Activated T-cell treated with anti-CD3 and anti-CD28 coated beads, Interleukin-2, amount 50 U/mL, for 4 hours (primary cell): ENCODE data around the gene STBD1. TPM values are rescaled to one million over a fixed set of nuclear protein-coding genes. Genes with fewer than 3 reads are reported as not detected.

Source experiments
- ATAC-seq, 2 donors: fragments of 200-7000 bp; cut with Tn5 transposase; one replicate each; pipeline ENCODE4 v1.10.0; 2021
- DNase-seq: peaks from one replicate; pipeline ENCODE4 v3.0.0-alpha.2; 2020
- H3K27me3 Mint-ChIP-seq: one replicate; pipeline ENCODE4 v1.8.0; 2021; ENCODE audit warnings: low read depth, mixed read lengths
- H3K36me3 Mint-ChIP-seq: one replicate; pipeline ENCODE4 v1.8.0; 2022; ENCODE audit warnings: mixed read lengths; ENCODE audit not compliant: insufficient read depth
- H3K4me1 Mint-ChIP-seq: one replicate; pipeline ENCODE4 v1.8.0; 2021; ENCODE audit warnings: low read depth, mixed read lengths
- H3K4me3 Mint-ChIP-seq: one replicate; pipeline ENCODE4 v1.8.0; 2021; ENCODE audit warnings: mild to moderate bottlenecking, moderate library complexity, mixed read lengths
- H3K9me3 Mint-ChIP-seq: one replicate; pipeline ENCODE4 v1.8.0; 2021; ENCODE audit warnings: mixed read lengths
- total RNA-seq, 3 donors: library from RNA; stranded (reverse); gene quantifications; one replicate each; pipeline ENCODE4 v1.2.1, GENCODE V29; 2021

STBD1 gene
- under 1 TPM; 0.23 to 0.52 (median 0.34) TPM for total RNA-seq

DNA sequence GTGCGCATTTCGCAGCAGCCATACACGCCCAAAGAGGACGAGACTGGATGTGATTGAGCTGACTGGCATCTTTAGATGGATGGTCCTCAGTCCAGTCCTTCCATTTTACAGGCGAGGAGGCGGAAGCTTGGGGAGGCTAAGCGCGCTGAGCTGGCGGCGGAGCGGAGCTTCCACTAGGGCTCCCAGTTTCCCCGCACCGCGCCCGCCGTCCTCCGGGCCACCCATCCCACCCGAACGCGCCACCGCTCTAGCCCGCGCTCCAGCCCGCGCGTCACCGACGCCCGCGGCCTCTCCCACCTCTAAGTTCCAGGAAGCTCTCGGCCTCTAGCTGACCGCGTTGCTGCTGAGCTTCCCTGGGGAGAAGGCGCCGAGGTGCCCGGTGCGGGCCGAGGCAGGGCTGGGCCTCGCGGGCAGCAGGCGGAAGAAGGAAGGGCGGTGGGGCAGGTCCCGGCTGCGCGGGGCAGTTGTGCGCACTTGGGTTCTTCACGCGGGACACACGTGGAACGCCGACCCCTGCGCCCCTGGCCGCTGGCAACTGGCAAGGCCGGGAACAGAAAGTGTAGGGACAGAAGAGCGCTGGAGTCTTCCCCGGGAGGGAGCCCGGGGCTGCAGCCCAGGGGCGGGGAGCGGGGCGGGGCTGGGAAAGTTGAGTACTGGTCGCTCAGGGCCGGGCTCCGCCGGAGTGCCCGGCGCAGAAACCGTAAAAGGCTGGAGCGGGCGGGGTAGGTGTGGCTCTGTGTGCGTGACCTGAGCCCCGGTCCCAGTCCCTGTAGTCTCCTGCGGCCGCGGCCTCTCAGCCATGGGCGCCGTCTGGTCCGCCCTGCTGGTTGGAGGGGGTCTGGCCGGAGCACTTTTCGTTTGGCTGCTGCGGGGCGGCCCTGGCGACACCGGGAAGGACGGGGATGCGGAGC lies at the start of gene STBD1:
Gene STBD1, plus strand, starts transcription at position 763 of the 911 bp plus-strand sequence. Its CDS starts 37 bp downstream, at position 800.
- peaks cover 32% of the 10 kb centered on the region for H3K4me1 Mint-ChIP-seq
- DNase-seq (no peak), ATAC-seq (peak; percentile 39 to 47)
- no peaks in the 10 kb centered on the region for H3K9me3 Mint-ChIP-seq
- no peaks in the 10 kb centered on the region for H3K36me3 Mint-ChIP-seq
- peak within 1 kb of the TSS; percentile 81 for H3K4me3 Mint-ChIP-seq
- H3K27me3 Mint-ChIP-seq, result no peaks in the 10 kb centered on the region

DNA sequence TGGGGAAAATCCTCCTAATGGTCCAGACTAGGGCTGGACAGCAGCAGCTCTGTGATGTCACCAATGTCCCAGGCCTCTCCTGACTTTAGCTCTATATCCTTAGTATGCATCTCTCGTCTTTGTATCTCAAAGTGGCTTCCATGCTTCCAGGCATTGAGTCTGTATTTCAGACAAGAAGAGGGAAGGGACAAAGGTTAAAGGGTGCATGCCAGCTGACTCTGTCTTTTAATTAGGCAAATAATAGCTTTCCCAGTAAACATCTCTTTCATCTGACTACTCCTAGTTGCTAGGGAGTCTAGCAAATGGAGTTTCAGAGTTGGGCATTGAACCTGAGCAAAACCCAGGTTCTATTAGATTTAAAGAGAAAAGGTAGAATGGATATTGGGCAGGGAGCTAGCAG lies 49.6 kb upstream of the STBD1 start:
- H3K4me3 Mint-ChIP-seq, result no peak overlapping the region
- H3K27me3 Mint-ChIP-seq, result peaks cover 37% of the 10 kb centered on the region
- no peaks in the 10 kb centered on the region for H3K36me3 Mint-ChIP-seq
- no peaks in the 10 kb centered on the region for H3K9me3 Mint-ChIP-seq
- DNase-seq, result no peak
- no peaks in the 10 kb centered on the region for H3K4me1 Mint-ChIP-seq
- no peak for ATAC-seq

DNA sequence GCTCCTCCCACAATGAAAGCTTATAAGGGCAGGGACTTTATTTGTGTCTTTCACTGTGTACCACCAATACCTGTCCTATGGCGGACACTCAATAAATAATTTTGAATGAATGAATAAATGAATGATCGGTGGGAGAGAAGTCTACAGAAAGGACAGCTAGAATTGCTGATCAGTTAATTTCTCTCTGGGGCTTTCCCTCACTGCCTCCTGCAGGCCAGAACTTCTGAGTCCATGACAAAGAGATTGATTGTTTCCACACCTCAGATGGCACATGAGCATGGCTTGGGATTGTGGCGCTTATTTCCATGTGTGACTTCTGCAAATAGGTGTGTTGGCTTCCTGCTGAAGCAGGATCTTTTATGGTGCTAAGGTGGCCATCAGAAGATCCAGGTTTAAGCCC lies 48.7 kb upstream of the STBD1 start:
- Mint-ChIP-seq H3K9me3 (no peaks in the 10 kb centered on the region), H3K4me3 (no peak overlapping the region), H3K27me3 (peaks cover 28% of the 10 kb centered on the region), H3K4me1 (no peaks in the 10 kb centered on the region), H3K36me3 (no peaks in the 10 kb centered on the region)
- ATAC-seq (no peak), DNase-seq (no peak)

DNA sequence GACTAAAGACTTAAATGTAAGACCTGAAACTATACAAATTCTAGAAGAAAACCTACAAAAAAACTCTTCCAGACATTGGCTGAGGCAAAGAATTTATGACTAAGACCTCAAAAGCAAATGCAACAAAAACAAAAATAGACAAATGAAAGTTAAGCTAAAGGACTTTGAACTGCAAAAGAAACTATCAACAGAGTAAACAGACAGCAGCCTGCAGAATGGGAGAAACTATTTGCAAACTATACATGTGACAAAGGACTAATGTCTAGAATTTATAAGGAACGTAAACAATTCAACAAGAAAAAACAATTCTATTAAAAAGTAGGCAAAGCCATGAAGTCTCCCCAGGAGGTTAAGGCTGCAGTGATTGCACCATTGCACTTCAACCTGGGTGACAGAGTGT lies 46.0 kb upstream of the STBD1 start:
- ATAC-seq, result no peak
- DNase-seq, result no peak
- Mint-ChIP-seq H3K4me1 (no peaks in the 10 kb centered on the region), H3K9me3 (no peaks in the 10 kb centered on the region), H3K27me3 (peaks cover 10% of the 10 kb centered on the region), H3K36me3 (no peaks in the 10 kb centered on the region), H3K4me3 (no peak overlapping the region)

DNA sequence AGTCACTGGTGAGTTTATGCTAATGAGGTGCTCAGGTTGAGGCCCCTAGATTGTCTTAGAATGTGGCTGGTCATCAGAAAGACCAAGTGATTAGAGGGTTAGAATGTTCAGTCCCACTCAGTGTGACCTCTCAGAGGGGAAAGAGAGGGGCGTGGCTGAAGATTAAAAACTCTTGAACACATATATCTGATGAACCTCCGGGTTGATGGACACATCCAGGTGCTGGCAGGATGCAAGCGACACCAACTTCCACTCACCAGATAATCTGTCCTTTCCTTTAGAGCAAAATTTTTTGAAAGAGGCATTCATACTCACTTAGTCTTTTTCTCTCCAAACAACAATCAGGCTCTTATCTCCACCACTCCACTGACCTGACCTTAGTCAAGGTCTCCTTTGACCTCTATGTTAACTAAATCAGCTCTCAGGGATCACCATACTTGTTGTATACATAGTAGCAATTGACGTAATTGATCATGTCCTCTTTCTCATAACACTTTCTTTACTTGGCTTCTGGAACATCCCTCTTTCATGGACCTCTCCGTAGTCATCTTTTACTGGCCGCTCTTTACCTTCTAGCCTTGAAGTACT lies 40.8 kb upstream of the STBD1 start:
- no peaks in the 10 kb centered on the region for H3K9me3 Mint-ChIP-seq
- H3K4me1 Mint-ChIP-seq, result no peaks in the 10 kb centered on the region
- ATAC-seq (no peak), DNase-seq (no peak)
- H3K36me3 Mint-ChIP-seq, result no peaks in the 10 kb centered on the region
- H3K27me3 Mint-ChIP-seq, result peaks cover 5% of the 10 kb centered on the region
- H3K4me3 Mint-ChIP-seq, result no peak overlapping the region

DNA sequence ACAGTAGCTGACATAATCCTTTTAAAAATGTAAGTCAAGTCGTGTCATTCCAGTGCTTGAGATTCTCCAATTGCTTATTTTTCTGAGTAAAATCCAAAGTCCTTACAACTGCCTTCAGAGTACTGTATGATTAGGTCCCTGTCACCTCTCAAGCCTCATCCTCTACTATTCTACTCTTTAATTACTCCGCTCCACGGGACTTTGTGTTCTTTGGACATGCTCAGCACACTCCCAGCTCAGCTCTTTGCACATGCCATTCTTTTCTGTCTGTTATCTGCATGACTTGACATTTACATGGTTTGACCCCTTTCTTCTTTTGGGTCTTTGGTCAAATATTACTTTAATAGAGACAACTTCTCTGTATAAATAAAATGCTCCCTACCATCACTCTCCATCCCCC lies 39.9 kb upstream of the STBD1 start:
- ATAC-seq (no peak), DNase-seq (no peak)
- H3K9me3 Mint-ChIP-seq, result no peaks in the 10 kb centered on the region
- H3K36me3 Mint-ChIP-seq, result no peaks in the 10 kb centered on the region
- H3K4me1 Mint-ChIP-seq, result no peaks in the 10 kb centered on the region
- no peak overlapping the region for H3K4me3 Mint-ChIP-seq
- peaks cover 4% of the 10 kb centered on the region for H3K27me3 Mint-ChIP-seq

DNA sequence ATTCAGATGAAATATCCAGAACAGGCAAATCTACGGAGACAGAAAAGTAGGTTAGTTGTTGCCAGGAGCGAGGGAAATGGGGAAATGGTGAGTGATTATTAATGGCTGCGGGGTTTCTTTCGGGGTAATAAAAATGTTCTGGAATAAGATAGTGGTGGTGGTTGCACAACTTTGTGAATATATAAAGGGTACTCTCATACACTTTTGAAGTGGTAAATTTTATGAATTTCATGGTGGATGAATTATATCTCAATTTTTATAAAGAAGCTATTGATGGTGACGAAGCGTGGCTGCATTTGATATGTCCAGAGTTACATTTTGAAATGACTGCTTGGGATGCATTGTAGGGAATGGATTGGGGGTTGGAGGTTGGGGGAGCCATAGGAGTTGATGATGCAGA lies 38.7 kb upstream of the STBD1 start:
- no peak for ATAC-seq
- Mint-ChIP-seq H3K4me3 (no peak overlapping the region), H3K4me1 (no peaks in the 10 kb centered on the region), H3K36me3 (no peaks in the 10 kb centered on the region), H3K9me3 (no peaks in the 10 kb centered on the region), H3K27me3 (peaks cover 4% of the 10 kb centered on the region)
- DNase-seq, result no peak

DNA sequence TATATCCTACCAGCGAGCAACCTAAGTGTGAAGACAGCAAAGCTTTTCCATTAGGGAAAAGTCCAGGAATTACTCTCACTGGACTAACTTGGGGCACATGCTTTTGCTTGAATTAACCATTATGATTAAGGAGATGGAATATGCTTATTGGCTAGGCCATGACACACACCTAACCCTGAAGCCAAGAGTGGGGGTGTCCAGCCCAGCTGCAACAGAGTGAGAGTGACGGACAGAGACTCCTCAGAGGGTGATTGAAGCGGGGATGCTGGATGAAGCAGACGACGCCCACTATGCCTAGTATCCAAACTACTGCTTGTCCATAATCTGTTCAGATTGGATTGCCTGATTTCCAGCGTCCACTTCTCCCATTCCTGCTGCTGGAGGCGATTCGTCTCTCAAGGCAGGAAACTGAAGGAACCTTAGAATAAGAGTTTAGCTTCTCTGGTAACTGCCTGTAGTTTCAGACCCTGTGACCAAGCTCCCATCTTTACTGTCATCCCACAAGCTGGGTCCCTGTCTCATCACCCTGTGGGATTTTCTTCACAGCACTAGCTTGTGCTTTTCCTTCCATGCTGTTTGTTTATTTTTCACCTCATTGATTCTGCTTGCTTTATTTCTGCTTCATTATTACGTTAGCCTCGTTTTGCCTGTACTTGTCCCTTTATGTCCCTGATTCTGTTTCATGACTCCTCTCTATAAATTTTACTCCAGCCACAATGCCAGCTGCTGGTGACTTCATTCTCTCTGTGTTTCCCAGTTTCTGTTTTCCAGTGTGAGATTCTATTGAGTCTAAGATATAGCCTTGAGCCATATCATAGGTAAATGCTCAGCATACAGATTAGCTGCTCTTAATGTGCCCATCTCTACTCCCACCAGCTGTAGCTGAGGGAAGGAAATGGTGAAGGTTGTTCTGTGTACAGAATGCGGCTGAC lies 36.0 kb upstream of the STBD1 start:
- H3K9me3 Mint-ChIP-seq, result no peaks in the 10 kb centered on the region
- no peaks in the 10 kb centered on the region for H3K4me1 Mint-ChIP-seq
- ATAC-seq, result no peak
- H3K27me3 Mint-ChIP-seq, result peaks cover 9% of the 10 kb centered on the region
- DNase-seq, result no peak
- H3K36me3 Mint-ChIP-seq, result no peaks in the 10 kb centered on the region
- no peak overlapping the region for H3K4me3 Mint-ChIP-seq

DNA sequence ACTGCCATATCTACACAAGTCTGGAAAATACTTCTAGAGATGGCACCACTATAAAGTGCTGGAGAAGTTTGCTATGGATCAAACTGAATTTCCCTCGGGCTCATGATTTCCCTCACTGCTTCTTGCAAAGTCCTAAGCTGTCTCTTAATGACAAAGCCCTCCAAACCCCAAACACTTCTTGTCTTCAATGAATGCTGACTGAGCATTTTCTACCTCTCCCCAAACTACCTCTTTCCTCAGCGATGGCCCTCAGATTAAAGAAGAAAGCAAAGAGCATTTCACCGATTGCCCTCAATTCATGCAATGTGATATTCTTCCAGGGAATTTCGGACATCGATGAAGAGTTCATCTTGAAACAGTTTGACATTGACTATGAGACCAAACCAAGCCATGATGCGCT lies 35.3 kb upstream of the STBD1 start:
- Mint-ChIP-seq H3K4me3 (no peak overlapping the region), H3K4me1 (no peaks in the 10 kb centered on the region), H3K9me3 (no peaks in the 10 kb centered on the region), H3K36me3 (no peaks in the 10 kb centered on the region), H3K27me3 (peaks cover 11% of the 10 kb centered on the region)
- ATAC-seq, result no peak
- no peak for DNase-seq

DNA sequence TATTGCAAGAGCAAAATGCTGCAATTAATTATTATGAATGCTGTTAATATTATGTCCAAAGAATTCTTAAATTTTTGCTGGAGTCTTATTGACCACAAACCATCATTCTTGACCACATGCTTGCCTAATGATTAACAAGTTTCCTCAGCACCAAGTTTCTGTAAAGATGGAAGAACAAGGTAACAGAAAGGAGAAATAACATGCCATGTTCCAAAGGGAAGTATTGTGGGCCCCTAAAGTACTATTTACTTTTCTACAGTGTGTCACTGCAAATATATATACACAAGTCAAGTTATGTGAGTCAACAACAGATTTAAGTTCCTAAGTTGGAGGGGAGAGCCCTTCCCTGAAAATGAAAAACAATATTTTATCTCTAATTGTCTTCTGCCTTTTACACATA lies 34.5 kb upstream of the STBD1 start:
- Mint-ChIP-seq H3K36me3 (no peaks in the 10 kb centered on the region), H3K4me3 (no peak overlapping the region), H3K9me3 (no peaks in the 10 kb centered on the region), H3K27me3 (peaks cover 11% of the 10 kb centered on the region), H3K4me1 (no peaks in the 10 kb centered on the region)
- ATAC-seq (no peak), DNase-seq (no peak)

DNA sequence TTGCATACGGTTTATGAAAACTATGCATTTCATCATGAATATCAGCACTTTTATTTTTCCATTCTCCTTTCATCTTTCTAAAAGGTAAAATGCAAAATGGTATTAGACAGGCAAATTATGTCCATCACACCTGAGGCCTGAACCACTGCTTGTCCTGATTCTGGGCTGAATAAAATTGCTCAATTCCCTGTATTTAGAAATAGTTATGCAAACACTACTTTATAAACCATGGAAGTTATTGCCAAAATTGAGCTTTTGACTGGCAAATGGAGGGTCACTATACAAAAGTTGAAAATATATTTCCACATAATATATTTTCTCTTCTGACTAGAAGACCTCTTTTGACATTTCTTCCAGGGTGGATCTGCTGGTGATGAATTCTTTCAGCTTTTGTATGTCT lies 34.0 kb upstream of the STBD1 start:
- no peaks in the 10 kb centered on the region for H3K9me3 Mint-ChIP-seq
- H3K36me3 Mint-ChIP-seq, result no peaks in the 10 kb centered on the region
- H3K4me1 Mint-ChIP-seq, result no peaks in the 10 kb centered on the region
- ATAC-seq, result no peak
- H3K4me3 Mint-ChIP-seq, result no peak overlapping the region
- peaks cover 11% of the 10 kb centered on the region for H3K27me3 Mint-ChIP-seq
- no peak for DNase-seq

DNA sequence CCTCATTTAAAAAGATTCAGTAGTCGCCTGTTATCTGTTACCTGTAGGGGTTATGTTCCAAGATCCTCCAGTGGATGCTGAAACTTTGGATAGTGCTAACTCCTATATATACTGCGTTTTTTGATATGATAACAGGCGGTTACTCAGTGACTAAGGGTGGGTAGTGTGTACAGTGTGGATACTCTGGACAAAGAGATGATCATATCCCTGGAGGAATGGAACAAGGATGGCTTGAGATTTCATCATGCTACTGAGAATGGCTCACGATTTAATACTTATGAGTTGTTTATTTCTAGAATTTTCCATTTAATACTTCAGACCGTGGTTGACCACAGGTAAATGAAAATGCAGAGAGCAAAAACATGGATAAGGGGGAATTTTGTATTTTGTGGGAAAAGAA lies 33.5 kb upstream of the STBD1 start:
- no peaks in the 10 kb centered on the region for H3K9me3 Mint-ChIP-seq
- ATAC-seq, result no peak

DNA sequence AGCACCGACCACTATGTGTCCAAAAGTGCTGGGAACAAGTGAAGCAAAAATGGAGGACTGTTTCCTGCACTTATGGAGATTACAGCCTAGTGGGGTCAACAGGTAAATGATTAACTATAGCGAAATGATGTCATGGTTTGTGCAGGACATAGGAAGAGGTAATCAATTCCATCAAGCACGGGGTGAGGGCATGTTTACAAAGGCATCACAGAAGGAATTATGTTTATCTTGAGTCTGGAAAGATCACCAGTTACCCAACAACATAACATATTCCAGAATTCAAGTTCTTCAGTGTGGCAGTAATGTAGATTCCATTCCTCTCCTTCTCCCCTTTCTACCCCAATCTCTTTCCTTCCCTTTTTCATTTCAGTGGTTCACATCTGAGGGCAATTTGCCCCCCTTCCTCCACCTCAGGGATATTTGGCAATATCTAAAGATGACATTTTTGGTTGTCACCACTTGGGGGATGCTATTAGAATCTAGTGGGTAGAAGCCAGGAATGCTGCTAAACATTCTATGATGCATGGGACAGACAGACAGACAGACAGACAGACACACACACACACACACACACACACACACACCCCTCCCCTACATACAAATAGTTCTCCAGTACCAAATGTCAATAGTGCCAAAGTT lies 30.9 kb upstream of the STBD1 start:
- no peaks in the 10 kb centered on the region for H3K4me1 Mint-ChIP-seq
- ATAC-seq (no peak), DNase-seq (no peak)
- no peaks in the 10 kb centered on the region for H3K36me3 Mint-ChIP-seq
- no peaks in the 10 kb centered on the region for H3K9me3 Mint-ChIP-seq
- no peak overlapping the region for H3K4me3 Mint-ChIP-seq
- peaks cover 13% of the 10 kb centered on the region for H3K27me3 Mint-ChIP-seq

More for the DNA sequence above, 33.5 kb upstream of the STBD1 start:
- H3K4me1 Mint-ChIP-seq, result no peaks in the 10 kb centered on the region
- no peaks in the 10 kb centered on the region for H3K36me3 Mint-ChIP-seq
- no peak overlapping the region for H3K4me3 Mint-ChIP-seq
- DNase-seq, result no peak
- peaks cover 11% of the 10 kb centered on the region for H3K27me3 Mint-ChIP-seq

DNA sequence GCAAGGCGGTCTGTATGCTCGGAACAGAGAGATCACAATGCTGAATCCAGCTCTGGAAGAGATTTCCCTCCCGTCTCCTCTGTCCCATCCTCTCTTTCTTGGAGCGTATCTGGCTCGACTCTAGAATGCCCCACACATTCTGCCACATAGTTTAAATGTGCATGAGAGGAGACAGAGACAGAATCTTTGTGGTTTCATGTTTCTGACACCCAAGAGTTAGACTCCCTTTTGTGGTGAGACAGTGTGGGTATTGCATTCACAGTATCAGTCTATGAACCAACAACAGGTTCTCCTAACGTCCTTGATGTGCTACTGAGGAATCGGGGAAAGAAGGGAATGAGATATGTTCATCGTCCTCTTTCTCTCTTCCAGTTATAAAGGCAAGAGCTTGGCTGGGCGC lies 29.7 kb upstream of the STBD1 start:
- peaks cover 8% of the 10 kb centered on the region for H3K27me3 Mint-ChIP-seq
- DNase-seq (no peak), ATAC-seq (no peak)
- no peak overlapping the region for H3K4me3 Mint-ChIP-seq
- no peaks in the 10 kb centered on the region for H3K9me3 Mint-ChIP-seq
- no peaks in the 10 kb centered on the region for H3K4me1 Mint-ChIP-seq
- H3K36me3 Mint-ChIP-seq, result no peaks in the 10 kb centered on the region
